GM21717 (cell line): ENCODE results near the gene SNX27.
"Not testable (repeated sequence)": the region's sequence is repeated elsewhere in the genome, so short reads cannot be mapped to it uniquely, and the experiment has no call there.

Experiments used
- ATAC-seq: cut with Tn5 transposase; IDR thresholded peaks from one replicate; pipeline ENCODE4 v1.9.1; 2021; ENCODE audit warnings: mild to moderate bottlenecking, moderate library complexity; ENCODE audit not compliant: unreplicated experiment

SNX27 gene

DNA sequence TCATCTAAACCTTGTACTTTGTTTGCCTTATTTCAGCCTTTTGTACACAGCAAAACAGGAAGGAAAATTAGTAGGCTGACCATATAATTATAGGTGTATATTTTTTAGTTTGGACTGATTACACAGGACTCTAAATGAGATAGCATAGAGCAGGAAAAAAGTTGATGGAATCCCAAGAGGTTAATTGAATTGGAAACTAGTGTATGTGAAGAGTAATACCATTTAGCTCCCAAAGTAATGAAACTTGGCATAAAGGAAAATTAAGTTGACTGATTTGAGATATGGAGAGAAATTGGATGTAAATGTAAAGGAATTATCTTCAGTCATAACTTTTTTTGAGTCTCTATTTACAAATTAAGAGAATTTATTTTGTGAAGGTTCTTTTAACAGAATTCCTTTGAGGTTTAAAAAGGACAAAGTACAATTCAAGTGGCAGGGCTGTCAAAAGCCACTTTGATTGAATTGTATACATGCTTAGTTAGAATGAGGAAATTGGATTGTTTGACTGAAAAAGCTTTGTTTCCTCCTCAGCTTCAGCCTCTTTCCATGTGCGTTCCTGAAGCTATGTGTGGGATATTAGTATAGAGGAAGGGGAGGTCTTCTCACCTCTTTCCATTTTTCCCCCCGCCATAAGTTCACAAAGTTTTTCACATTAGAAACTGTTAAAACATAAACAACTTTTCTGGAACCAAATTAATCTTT, 26.4 kb downstream of the SNX27 start:
- ATAC-seq: no peak

DNA sequence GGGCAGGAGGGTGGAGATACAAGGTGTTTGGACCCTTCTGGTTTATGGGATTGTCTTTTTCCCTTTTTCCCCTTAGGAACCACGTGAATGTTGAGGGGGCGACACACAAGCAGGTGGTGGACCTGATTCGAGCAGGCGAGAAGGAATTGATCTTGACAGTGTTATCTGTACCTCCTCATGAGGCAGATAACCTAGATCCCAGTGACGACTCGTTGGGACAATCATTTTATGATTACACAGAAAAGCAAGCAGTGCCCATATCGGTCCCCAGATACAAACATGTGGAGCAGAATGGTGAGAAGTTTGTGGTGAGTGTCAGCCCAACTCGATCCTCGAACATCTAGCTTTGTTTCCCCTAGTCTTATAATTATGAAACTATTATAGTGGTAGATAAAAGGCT, 27.0 kb downstream of the SNX27 start:
- no peak for ATAC-seq

DNA sequence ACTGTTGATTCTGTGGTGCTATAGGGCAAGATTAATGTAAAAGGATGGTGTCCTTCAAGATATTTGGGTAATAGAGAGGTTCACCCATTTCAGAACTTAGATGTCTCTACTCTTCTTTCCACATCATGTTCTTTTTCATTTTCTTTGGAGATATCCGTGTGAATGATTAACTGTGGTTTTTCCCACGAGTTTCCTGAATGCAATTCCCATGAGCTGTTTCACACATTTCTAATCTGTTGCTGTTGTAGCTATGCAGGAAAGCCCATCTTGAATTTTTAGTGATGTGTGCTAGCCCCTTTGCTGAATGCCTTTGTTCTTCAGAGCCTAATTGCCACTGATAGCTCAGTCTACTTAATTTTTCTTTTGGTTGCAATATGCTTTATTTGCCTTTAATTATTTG, 27.6 kb downstream of the SNX27 start:
- ATAC-seq: no peak

DNA sequence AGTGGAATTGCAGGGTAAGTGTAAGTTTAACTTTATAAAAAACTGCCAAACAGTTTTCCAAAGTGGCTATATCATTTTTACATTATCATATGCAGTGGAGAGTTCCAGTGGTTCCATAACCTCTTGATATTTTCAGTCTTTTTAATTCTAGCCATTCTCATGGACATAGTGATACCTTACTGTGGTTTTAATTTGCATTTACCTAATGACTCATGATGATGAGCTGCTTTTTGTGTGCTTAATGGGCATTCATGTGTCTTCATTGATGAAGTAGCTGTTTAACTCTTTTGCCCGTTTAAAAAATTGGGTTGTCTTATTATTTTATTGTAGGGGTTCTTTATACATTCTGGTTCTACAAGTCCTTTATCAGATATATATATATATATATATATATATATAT, 29.4 kb downstream of the SNX27 start:
- ATAC-seq: no peak

DNA sequence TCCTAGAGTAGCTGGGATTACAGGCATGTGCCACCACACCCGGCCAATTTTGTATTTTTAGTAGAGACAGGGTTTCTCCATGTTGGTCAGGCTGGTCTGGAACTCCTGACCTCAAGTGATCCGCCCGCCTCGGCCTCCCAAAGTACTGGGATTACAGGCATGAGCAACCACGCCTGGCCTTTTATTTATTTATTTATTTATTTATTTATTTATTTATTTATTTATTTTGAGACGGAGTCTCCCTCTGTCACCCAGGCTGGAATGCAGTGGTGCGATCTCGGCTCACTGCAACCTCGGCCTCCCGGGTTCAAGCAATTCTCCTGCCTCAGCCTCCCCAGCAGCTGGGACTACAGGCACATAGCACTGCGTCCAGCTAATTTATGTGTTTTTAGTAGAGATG, 31.2 kb downstream of the SNX27 start:
- ATAC-seq: not testable (repeated sequence)

DNA sequence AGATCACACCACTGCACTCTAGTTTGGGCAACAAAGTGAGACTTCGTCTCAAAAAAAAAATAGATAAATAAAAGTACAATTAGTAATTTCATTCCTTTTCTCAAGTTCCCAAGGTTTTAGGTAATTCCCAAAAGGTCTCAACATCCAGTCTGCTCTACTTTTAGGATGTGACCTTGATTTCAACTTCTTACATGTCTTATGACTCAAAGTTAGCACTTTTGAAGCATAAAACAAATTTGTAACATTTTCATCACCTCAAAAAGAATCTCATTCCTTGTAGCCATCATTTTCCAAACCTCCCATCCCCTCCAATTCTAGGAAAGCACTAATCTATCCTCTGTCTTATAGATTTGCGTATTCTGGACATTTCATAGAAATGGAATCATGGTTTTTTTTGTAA, 32.2 kb downstream of the SNX27 start:
- ATAC-seq: no peak

DNA sequence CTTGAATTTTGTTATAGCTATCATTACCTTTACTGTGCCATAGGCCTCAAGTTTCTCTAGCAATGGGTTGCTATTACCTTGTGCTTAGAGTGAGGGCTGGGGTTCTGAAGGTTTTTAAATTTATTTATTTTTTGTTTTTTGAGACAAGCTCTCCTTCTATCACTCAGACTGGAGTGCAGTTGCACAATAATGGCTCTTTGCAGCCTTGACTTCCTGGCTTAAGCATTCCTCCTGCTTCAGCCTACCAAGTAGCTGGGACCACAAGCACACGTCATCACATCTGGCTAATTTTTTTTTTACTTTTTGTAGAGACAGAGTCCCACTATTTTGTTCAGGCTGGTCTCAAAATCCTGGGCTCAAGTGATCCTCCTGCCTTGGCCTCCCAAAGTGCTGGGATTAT, 41.5 kb downstream of the SNX27 start:
- ATAC-seq: no peak

DNA sequence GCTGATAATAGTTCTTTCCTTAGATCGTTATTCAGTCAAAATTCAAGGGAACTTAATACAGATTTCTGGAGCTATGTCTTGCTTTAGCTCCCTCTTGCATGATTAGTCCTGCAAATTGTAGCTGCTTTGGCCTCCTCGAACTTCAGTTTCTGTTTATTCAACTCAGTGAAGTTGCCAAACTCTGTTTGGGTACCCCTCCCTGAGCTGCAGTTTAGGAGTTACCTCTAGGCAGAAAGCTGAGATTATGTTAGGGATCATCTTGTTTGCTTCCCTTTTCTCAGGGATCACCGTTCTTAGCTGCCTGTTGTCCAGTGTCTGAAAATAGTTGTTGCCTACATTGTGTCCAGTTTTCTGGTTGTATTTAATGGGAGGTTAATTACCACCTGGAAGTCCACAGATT, 43.5 kb downstream of the SNX27 start:
- no peak for ATAC-seq

DNA sequence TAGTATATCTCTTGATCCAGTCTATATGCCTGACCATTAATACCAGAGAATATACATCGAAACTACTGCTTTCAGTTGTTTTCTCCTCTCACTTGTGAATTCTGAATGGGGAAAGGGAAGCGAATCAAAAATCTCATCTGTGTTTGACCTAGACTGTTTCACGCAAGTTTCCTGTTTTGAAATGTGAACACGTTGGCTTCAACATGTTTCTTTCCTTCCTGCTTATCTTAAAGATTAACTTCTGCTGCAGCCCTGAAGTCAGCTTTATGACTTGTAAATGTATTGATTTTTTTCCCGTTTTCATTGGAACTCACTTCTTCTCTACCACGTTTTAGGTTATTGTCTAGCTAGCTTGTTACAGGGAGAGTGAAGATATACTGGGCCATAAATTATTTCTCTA, 49.9 kb downstream of the SNX27 start:
- ATAC-seq: no peak

DNA sequence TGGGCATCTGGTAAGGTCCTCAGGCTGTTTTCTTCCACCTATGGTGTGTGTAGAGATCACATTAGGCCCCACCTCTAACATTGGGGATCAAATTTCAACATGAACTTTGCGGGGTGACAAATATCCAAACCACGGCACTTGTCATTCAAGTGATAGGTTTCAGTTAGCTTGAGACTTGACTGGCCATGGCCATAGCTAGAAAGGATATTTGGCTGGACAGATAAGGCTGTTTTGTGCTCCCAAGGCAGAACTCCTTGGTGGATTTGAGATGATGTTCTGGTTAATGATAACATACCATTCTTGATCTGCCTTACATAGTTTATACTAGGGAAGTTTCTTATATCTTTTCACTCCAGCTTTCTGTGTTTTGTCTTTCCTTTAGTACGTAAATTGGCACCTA, 56.2 kb downstream of the SNX27 start:
- no peak for ATAC-seq

DNA sequence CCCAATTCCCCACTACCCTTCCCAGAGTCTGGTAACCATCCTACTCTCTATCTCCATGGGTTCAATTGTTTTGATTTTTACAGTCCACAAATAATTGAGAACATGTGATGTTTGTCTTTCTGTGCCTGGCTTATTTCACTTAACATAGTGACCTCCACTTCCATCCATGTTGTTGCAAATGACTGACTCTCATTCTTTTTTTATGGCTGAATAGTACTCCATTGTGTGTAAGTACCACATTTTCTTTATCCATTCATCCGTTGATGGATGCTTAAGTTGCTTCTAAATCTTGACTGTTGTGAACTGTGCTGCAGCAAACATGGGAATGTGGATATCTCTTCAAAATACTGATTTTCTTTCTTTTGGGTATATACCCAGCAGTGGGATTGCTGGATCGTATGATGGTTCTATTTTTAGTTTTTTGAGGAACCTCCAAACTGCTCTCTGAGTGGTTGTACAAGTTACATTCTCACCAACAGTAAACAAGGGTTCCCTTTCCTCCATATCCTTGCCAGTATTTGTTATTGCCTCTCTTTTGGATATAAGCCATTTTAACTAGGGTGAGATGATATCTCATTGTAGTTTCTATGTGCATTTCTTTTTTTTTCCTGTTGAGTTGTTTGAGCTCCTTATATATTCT, 58.3 kb downstream of the SNX27 start:
- not testable (repeated sequence) for ATAC-seq

DNA sequence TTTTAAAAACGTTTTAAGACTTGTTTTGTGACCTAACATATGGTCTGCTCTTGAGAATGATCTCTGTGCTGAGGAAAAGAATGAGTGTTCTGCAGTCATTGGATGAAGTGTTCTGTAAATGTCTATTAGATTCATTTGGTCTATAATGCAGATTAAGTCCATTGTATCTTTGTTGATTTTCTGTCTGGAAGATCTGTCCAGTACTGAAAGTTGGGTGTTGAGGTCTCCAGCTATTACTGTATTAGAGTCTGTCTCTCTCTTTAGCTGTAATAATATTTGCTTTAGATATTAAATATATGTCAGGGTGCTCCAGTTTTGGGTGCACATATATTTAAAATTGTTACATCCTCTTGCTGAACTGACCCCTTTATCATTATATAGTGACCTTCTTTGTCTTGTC, 61.6 kb downstream of the SNX27 start:
- ATAC-seq: no peak

DNA sequence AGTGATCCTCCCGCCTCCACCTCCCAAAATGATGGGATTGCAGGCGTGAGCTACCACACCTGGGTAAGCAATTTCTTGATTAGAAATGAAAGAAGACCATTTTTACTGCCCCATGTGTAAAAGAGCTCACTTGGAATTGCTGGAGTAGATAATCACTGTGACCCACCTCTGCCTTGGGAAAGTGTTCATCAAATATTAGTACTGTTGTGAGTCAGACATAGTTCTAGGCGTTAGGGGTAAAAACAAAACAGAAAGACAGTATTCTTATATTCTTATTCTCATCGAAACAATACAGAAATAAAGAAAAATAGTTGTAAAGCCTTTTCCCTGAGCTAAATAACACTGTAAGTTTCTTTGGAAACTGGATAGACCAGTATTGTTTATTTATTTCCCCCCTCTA, 68.5 kb downstream of the SNX27 start:
- no peak for ATAC-seq

DNA sequence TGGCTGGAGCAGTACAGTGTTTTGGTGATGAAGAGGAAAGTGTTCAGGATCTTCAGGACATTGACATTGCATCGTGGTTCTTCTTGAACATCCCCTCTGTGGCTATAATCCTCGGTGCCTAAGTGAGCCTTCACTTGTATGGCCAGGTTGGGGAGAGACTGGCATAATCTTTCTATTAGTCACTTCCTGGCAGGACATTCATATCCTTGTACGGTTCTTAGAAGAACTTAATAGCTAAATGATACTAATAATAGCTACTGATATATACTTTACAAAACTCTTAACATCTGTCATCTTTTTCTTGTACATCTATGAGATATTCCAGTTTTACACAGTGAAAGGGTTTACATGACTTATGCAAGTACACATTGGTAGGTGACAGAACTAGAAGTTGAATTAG, 69.0 kb downstream of the SNX27 start:
- no peak for ATAC-seq

DNA sequence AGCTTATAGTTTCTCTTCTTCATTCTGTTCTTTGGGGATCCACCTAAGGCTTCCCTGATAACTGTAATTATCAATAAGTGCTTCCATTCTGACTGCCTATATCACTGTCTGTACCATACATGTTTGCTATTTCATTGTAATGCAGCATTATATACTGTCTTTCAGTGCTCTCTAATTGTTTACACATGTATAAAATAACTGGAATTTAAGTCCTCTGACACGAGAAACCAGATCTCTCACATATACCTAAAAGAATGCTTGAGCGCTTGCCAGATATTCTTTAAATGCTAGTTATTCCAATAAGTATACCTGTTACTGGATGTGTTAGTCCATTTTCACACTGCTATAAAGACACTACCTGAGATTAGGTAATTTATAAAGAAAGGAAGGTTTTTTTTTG, 70.1 kb downstream of the SNX27 start:
- ATAC-seq: no peak

DNA sequence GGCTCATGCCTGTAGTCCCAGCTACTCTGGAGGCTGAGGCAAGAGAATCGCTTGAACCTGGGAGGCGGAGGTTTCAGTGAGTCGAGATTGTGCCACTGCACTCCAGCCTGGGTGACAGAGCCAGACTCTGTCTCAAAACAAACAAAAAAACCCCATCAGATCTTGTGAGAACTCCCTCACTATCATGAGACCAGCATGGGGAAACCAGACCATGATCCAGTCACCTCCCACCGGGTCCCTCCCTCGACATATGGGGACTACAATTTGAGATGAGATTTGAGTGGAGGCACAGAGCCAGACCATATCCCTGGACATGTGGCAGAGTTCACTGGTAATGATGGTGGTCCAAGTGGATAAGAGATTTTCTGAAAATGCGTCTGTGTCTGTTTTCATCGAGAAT, 71.1 kb downstream of the SNX27 start:
- not testable (repeated sequence) for ATAC-seq

DNA sequence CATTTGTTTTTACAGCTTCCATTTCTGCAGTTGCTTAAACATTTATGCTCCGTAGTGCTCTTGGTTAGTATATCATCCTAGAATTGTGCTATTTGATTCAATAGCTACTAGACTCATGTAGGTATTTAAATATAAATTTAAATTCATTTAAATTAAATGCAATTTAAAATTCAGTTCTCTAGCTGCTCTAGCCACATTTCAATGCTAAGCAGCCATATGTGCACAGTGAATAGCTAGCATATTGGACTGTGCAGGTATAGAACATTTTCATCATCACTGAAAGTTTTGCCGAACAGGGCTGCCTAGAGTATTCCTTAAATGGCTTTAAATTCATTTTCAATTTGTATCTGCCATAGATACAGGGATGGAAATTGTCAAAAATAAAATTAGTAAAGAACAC, 72.3 kb downstream of the SNX27 start:
- ATAC-seq: no peak

DNA sequence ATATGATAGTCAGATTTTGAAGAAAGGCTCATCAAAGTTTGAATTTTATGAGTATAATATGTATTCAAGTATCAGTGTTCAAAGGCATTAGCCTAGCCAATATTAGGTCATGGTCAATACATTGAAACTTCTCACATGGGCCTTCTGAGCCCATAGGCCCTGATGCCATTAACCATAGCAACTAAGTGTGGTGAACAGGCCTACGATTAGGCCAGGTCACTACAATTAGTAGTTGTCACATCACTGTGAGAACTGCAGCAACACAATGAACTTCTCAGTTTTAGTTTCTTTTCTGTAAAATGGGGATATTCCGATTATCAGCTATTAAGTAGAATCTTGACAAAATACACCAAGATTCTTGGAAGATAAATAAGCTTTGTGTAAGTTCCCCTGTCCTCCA, 74.7 kb downstream of the SNX27 start:
- ATAC-seq: no peak

DNA sequence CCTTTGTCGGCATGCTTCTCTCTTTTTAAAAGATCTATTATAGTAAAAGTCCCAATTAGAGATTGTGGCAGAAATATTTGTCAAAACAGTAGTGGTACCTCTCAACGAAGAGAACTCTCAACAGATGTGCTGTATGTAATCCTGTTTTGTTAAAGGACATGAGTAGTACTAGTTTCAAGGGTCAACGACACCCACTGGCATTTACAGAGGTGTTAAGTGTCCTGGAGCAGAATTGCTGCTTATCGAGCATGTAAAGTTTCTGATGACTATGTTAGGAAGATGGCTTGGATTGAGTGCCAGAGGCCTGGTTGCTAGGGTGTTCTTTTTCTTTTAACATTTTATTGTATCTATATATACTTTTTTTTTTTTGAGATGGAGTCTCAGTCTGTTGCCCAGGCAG, 77.6 kb downstream of the SNX27 start:
- no peak for ATAC-seq

DNA sequence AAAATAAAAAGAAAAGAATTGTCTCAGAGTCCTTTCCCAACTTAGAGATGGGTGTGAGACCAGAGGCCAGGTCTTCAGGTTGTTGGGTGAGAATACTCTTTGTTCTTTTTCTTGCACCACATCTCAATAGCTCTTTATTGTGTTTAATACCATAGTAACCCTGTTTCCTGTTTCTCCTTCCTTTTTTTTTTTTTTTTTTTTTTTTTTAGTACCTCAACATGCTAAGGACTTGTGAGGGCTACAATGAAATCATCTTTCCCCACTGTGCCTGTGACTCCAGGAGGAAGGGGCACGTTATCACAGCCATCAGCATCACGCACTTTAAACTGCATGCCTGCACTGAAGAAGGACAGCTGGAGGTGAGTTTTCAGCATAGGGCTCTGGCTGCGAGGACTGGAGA, 80.4 kb downstream of the SNX27 start:
- no peak for ATAC-seq

DNA sequence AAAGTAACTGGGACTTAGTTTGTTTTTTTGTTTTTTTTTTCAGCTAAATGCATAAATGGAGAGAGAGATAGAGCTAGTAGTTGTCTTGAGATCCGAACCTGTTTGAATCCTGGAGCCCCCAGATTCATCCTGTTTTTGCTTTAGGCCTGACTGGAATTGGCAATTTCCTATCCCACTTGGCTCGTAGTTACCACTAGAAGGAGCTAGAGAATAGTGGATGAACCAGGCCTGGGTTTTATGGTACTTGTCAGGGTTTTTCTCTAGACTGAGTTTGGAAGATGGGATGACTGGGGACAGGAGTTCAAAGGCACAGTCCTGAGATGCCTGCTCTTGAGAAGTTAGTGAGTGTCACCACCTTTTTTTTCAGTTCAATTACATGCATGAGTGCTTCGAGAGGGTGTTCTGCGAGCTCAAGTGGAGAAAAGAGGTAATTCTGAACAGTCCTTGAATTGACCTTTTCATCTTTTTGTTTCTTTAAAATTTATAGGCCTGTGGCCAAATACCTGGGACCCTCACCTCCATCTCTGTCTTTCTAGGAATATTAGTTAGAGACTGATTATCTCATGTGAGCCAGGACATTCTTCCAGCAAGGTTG, 81.3 kb downstream of the SNX27 start:
- no peak for ATAC-seq

DNA sequence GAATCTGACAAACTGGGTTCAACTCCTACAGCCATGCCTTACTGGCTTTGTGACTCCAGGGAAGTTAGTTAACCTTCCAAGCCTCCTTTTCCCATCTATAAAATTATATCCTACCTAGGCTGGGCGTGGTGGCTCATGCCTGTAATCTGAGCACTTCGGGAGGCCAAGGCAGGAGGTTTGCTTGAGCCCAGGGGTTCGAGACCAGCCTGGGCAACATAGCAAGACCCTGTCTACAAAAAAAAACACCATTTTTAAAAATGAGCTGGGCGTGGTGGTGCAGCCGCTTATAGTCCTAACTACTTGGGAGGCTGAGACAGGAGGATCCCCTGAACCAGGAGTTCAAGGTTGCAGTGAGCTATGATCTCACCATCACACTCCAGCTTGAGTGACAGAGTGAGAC, 89.7 kb downstream of the SNX27 start:
- ATAC-seq: no peak

DNA sequence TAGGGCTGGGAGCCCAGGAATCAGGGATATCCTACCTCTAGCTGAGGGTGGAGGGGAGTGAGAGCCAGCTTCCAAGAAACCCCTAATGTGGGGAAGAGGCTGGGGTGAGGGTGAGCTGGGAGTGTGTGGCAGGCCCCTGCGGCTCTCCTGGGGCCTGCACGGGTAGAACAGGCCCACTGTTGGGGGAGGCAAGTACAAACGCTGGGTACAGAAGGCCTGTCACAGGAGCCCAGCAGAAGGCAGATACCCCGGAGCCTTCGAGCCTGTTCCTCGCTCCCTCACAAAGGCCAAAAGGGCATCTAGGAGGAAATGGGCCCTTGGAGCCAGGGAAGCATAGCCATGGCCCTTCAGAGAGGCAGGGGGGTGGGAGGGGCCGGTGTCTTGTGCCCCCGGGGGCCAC, 91.1 kb downstream of the SNX27 start:
- no peak for ATAC-seq
